Pons (tissue), 1 donor: ENCODE data around the gene TTC9.
"Not testable (repeated sequence)": the region's sequence is repeated elsewhere in the genome, so short reads cannot be mapped to it uniquely, and the experiment has no call there.

Experiments used
- DNase-seq: peaks from one replicate; pipeline ENCODE4 v3.0.0-alpha.2; 2016; ENCODE audit warnings: low spot score

TTC9 gene

GRCh38 chr14:70680748-70681147 is 39.0 kb downstream of the TTC9 start:
- DNase-seq = no peak

- DNase-seq = no peak
These were observed 42.3 kb downstream of the TTC9 start for GRCh38 chr14:70683983-70684382.

- DNase-seq = no peak
These were observed 43.9 kb downstream of the TTC9 start for GRCh38 chr14:70685474-70686197.

- DNase-seq = peak; percentile 67
These were observed 50.5 kb downstream of the TTC9 start for GRCh38 chr14:70692210-70692609.

- no peak for DNase-seq
These were observed 54.3 kb downstream of the TTC9 start for GRCh38 chr14:70696026-70696425.

GRCh38 chr14:70697701-70698100 is 56.0 kb downstream of the TTC9 start:
- no peak for DNase-seq

GRCh38 chr14:70698288-70698687 is 56.6 kb downstream of the TTC9 start:
- DNase-seq = no peak

GRCh38 chr14:70699646-70700045 is 57.9 kb downstream of the TTC9 start:
- DNase-seq = no peak

- DNase-seq = no peak
These were observed 59.4 kb downstream of the TTC9 start for GRCh38 chr14:70700955-70701585.

GRCh38 chr14:70701610-70702009 is 59.9 kb downstream of the TTC9 start:
- no peak for DNase-seq

GRCh38 chr14:70702161-70702560 is 60.4 kb downstream of the TTC9 start:
- no peak for DNase-seq

GRCh38 chr14:70703621-70704168 is 62.0 kb downstream of the TTC9 start:
- DNase-seq = not testable (repeated sequence)

GRCh38 chr14:70704960-70705359 is 63.2 kb downstream of the TTC9 start:
- DNase-seq = no peak

GRCh38 chr14:70706177-70706576 is 64.5 kb downstream of the TTC9 start:
- DNase-seq = no peak

GRCh38 chr14:70707138-70708038 is 65.7 kb downstream of the TTC9 start:
- no peak for DNase-seq

- DNase-seq = no peak
These were observed 67.2 kb downstream of the TTC9 start for GRCh38 chr14:70708717-70709570.

GRCh38 chr14:70709726-70710382 is 68.1 kb downstream of the TTC9 start:
- no peak for DNase-seq

GRCh38 chr14:70711451-70711850 is 69.7 kb downstream of the TTC9 start:
- DNase-seq = no peak

- DNase-seq = no peak
These were observed 71.4 kb downstream of the TTC9 start for GRCh38 chr14:70713096-70713495.

- peak; percentile 2 for DNase-seq
These were observed 71.8 kb downstream of the TTC9 start for GRCh38 chr14:70713511-70713916.

GRCh38 chr14:70714055-70714550 is 72.4 kb downstream of the TTC9 start:
- DNase-seq = peak; percentile 45
